Activated CD4-positive, alpha-beta T cell treated with anti-CD3 and anti-CD28 coated beads, Interleukin-10, Interleukin-2, amounts not matched to agents 100 ng/mL and 50 ng/mL, durations not matched to agents 16 hours and 8 hours (primary cell): ENCODE data around the gene P2RX5.
A peak's percentile ranks its signal among the peaks of the same experiment; 100 is the strongest.

Experiments
- DNase-seq: peaks from one replicate; pipeline ENCODE4 v3.0.0-alpha.2; 2020

Gene P2RX5

DNA sequence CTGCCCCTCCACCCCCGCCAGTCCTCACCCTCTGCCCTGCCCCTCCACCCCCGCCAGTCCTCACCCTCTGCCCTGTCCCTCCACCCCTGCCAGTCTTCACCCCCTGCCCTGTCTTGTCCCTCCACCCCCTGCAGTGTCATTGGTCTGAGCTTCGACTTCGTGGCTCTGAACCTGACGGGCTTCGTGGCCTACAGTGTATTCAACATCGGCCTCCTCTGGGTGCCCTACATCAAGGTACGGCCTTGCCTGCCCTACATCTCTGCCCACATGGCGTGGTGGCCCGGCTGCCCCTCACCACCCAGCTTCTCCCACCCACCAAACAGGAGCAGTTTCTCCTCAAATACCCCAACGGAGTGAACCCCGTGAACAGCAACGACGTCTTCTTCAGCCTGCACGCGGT, 39.6 kb downstream of the P2RX5 start:
- DNase-seq, result no peak

DNA sequence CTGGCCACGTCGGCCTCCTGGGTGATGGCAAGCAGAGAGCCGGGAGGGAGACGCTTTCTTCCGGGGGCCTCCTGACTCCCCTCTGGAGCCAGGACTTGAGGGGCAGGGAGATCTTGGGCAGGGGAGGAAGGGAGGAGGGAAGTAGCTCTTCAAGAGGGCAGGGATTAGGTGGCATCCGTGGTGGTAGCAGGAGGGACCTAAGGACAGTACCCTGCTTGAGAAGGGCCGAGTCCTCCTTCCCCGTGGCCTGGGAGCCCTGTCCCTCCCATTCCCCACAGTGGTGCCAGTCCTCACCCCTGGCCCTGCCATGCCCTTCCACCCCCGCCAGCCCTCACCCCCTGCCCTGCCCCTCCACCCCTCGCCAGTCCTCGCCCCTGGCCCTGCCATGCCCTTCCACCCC, 40.2 kb downstream of the P2RX5 start:
- no peak for DNase-seq

DNA sequence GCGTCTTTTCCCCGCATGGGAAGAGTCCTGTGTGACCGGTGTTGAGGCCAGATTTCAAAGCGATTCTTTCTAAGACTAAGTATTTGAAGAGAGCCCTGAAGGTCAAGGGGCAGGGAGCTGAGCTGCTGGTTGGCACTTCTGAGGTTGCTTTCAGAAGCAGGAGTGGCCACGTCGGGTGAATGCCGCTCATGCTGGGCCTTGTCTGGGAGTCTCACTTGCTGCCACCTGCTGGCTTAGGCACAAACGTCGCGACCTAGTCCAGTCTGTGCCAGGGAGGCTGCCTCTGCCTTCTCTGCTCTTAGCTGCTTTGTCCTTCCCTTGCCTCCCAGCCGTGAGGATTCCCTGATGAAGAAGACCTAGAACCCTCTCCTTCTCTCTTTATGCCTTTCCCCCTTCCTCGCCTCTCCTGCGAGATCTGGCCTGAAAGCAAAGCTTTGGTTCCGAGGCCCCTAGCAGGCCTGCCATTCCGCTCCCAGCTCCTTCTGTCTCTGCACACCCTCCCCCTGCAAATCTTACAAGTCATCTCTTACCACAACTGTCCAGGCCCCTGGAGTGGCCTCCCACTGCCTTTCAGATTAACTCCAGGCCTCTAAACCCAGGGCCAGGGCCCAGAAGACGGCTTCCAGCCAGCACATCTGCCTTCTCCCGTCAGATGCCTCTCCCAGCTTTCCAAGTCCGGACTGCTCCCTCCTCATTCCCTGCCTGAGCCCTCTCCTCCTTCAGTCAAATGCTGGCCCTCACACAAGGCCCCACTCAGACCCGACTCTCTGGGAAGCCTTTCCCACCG, 48.0 kb downstream of the P2RX5 start:
- DNase-seq, result peak; percentile 65

DNA sequence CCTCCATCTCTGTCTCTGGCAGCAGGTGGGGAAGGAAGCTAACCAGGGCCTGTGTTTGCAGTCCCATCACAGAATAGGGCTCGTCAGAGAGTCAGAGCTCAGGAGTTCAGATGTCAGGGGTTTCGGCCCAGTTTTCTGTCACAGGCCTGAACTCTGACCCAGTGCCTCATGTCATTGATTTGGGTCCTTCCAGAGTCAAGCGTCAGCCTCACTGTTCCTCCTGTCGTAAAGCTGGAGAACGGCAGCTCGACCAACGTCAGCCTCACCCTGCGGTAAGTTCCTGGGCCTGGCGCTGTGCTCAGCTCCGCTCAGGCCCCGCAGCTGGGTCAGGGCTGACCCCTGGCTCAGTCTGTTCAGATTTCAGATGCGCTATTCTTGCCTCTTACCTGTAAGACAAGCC, 48.7 kb downstream of the P2RX5 start:
- DNase-seq, result no peak

GRCh38 chr17:3645310-3645709, 50.6 kb downstream of the P2RX5 start:
- DNase-seq, result no peak

DNA sequence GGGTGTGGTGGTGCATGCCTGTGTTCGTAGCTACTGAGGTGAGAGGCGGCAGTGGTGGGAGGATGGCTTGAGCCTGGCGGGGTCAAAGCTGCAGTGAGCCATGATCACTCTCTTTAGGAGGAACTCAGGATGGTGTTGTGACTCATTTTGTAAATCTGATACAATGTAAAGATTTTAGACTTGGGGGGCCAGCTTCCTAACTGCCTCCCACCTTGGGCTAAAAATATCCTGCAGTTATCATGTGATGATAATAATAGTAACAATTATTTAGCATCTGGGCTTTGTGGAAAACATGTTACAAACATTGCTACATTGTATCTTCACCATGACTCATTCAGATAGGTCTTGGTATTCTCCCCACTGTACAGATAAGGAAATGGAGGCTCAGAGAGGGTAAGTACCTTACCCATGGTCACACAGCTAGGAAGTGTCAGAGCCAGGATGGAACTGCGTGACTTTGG, 52.0 kb downstream of the P2RX5 start:
- peak; percentile 70 for DNase-seq

DNA sequence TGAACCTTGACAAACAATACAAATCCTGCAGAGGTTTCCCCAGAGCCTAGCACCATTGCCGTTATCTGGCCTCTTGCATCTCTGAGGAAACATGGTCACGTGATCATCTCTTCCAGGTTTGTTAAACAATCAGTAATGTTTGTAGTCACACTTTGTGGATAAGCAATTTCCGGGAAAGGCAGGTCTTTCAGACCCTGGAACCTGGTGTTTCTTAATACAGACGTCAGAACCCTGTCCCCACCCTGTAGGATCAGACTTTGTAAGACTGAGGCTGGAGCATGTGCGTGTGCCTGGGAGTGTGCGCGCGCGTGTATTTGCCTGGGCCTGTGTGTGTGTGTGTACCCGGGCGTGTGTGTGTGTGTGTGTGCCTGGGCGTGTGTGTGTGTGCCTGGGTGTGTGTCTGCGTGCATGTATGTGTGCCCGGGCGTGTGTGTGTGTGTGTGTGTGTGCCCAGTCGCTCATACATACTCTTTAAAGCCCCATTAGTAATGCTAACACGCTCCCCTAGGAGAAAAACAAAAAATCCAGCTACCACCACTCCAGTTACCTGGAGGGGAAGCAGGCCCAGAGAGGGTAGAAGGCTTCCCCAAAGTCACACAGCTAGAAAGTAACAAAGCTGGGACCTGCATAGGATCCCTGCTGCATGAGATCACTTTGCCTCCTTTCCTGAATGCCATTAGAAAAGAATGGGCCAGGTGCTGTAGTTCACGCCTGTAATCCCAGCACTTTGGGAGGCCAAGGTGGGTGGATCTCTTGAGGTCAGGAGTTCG, 54.1 kb downstream of the P2RX5 start:
- DNase-seq, result peak; percentile 28

DNA sequence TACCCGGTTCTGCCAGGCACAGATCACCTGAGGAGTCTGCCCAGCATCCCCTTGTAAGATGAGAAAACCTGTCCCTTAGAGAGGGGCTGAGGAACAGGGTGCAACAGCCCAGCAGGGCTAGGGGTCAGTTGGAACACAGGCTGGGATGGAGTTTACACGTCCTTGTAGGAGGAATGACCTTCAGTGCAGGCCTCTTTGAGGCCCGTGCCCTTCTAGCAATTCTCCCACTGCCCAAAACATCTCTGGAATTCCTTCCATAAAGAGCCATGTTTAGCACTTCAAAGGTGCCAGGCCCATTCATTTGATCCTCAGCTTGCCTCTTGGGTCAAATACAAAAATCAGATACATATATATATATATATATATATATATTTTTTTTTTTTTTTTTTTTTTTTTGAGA, 54.9 kb downstream of the P2RX5 start:
- DNase-seq, result no peak

- DNase-seq, result peak; percentile 80
Measured at GRCh38 chr17:3639981-3640596, 55.9 kb downstream of the P2RX5 start.

- DNase-seq, result no peak
Measured at GRCh38 chr17:3636908-3637373, 59.0 kb downstream of the P2RX5 start.

DNA sequence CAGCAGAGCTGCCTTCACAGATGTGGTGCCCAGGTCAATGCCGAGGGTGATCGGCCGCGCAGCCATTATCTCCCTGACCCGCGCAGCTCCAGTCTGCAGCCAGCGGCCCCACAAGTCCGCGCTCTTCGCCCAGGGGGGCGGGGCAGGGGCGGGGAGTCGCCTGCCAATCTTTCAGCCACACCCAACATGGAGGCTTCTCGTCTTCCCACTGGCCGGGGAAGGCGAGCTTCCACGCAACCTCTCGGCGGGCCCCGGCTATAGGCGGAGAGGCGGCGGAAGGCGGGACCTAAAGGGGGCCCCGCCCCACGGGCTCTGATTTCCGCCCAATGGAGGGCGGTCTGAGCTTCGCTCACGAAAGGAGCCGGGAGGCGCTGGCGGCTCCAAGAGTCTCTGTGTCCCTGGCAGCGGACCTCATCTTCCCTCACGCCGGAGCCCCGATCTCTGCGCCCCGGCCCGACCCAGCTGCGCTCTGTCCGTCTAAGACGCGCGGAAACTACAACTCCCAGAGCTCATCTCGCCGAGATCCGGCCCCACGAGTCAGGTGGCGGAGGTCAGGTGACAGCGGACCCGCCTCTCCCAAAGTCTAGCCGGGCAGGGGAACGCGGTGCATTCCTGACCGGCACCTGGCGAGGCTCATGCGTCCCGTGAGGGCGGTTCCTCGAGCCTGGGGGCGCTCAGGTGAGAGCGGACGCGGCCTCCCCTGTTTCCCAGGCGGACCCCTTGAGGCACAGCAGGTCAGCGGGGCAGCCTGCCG, 59.6 kb downstream of the P2RX5 start, which contains the start of the genes CTNS and SHPK:
TSS of gene CTNS (plus strand) at position 607 of the 754 bp plus-strand sequence. CDS start 3,447 bp downstream, outside the sequence.
TSS of gene SHPK (minus strand) at position 97 of the 754 bp plus-strand sequence. CDS start at position 66, 31 bp downstream.
- peak; percentile 99 for DNase-seq

DNA sequence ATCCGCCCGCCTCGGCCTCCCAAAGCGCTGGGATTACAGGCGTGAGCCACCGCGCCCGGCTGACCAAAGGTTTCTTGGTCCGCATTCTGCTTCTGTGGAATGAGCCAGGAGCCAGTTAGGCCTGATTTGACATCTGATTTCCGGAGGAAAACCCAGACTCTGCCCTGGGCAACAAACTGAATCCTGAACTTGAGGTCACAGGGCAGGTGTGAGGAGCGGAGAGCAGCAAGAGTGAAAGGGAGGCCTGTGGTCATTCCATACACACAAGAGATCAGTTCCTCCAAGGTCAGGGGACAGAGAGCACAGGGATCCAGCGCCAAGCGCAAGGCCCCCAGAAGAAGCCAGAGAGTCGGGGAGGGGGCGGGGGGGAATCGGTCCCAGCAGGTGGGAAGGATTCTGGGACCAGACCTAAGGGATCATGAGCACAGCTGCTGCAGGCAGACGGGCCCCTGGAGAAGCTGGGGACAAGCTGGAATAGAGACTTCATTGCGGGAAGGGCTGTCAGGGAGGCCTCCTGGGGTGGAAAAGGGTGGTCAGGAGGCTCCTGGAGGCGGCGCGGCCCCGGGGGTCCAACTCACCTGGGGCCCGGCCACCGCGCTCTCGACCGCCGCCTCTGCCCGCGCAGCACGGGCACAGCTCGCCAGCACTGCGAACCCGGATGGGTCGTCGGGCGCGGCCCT, 60.3 kb downstream of the P2RX5 start:
- DNase-seq, result no peak

DNA sequence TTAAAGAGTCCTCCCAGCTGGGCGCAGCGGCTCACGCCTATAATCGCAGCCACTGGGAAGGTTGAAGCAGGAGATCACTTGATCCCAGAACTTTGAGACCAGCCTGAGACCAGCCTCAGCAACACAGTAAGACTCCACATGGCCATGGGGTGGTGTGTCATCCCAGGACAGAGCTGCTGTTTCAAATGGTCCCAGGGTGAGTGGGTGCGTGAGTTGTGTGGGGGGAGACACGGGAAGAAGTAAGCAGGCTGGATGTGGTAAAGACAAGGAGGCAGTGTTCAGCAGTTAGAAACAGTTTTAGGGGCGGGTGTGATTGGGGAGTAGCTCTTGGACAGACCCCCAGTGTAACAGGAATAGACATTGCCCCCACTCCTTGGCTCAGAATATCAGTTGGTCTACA, 63.7 kb downstream of the P2RX5 start:
- DNase-seq, result no peak

GRCh38 chr17:3630781-3631180, 65.2 kb downstream of the P2RX5 start:
- no peak for DNase-seq

DNA sequence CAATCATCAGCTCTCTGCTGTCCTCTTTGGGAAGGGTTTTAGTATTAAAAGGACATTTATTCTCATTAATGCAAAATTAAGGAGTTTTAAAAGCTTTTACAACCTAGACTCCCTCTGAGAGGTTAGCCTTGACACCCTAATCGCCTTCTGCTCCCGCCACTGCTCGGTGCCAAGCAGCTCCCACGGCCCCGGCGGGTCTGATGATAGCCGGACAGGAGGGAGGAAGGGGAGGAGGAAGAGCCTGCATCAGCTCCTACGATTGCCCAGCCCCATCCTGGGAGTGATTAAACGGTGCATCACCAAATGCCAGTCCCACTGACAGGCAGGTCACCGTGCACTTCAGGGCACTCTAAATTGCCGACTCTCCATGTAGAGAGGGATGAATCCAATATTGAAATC, 68.2 kb downstream of the P2RX5 start:
- no peak for DNase-seq

DNA sequence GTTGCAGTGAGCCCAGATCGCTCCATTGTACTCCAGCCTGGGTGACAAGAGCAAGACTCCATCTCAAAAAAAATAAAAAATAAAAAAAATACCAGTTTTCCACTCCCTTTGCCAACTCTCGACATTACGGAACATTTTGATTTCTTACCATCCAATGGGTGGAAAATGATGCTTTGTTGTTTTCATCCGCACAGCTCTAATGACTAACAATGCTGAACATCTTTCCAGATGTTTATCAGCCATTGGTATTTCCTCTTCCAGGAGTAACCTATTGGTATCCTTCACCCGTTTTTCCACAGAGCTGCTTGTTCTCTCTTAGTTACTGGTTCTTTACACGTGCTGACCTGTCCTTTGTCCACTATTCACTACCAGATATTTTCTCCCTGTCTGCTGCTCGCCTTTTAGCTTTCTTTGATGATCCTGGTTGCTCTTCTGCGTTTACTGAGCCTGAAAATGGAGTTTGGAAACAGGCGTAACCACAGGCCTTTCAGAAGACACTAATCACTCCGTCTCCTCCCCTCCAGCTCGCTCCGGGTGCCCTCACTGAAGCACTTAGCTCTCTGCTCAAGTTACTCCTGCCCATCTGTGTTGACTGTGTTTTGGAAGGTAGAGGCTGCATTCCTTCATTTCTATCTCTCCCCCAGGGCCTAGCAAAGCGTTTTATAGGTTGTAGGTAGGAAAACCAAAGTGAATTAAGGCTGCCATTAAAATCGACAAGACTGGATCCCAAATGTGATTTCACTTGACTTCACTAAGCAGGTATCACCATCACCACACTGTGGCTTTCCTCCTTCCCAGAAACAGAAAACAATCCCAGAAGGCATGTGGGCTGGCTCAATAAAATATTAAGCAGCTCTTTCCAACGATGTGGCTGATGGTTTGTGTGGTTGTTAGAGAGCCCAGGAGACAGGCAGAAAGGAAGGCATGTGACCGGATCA, 68.9 kb downstream of the P2RX5 start:
- DNase-seq, result no peak
